Endothelial cell of umbilical vein (primary cell): ENCODE data around the gene WLS.
A peak's percentile ranks its signal among the peaks of the same experiment; 100 is the strongest.

ENCODE experiments used
- CTCF ChIP-seq, 2 donors: IDR thresholded peaks; 1 replicate in 1 of 2; 2 replicates in 1 of 2; pipeline ENCODE4 v1.5.1; 2011; ENCODE audit warnings: low read length in 2 of 2, mild to moderate bottlenecking in 2 of 2, moderate library complexity in 2 of 2, control low read depth in 1 of 2, inconsistent platforms in 1 of 2, low read depth in 1 of 2; ENCODE audit not compliant: insufficient read depth in 1 of 2; ENCODE audit errors: extremely low read depth in 1 of 2
- EZH2 ChIP-seq: IDR thresholded peaks from 2 replicates; pipeline ENCODE4 v1.6.1; 2012; ENCODE audit warnings: borderline replicate concordance, low read depth, mild to moderate bottlenecking, moderate library complexity, low read length, inconsistent platforms; ENCODE audit not compliant: severe bottlenecking
- JUN ChIP-seq: IDR thresholded peaks from 2 replicates; pipeline ENCODE4 v1.6.1; 2011; ENCODE audit warnings: borderline replicate concordance, low read depth; ENCODE audit not compliant: insufficient read length, insufficient read depth
- POLR2A ChIP-seq: IDR thresholded peaks from 2 replicates; pipeline ENCODE4 v1.6.1; 2012; ENCODE audit warnings: low read depth, mild to moderate bottlenecking, control low read depth, low read length

GRCh38 chr1:68173936-68174737 lies 58.2 kb downstream of the WLS start:
- TF ChIP-seq CTCF (IDR thresholded peaks at IDR 0.05; ENCODE audit: extremely low read depth in 1 of 2, insufficient read depth in 1 of 2, low read depth in 1 of 2, low read length in 2 of 2), result no peak
- no peak for TF ChIP-seq EZH2
- TF ChIP-seq POLR2A, result peak; percentile 60
- peak; percentile 91 for TF ChIP-seq JUN
